HG02588 (cell line): ENCODE data around the gene HSPBAP1.

Experiments
- ATAC-seq: cut with Tn5 transposase; IDR thresholded peaks from one replicate; pipeline ENCODE4 v1.9.1; 2021; ENCODE audit warnings: mild to moderate bottlenecking, moderate library complexity; ENCODE audit not compliant: unreplicated experiment

The HSPBAP1 gene

GRCh38 chr3:122793568-122794416, at the start of gene HSPBAP1:
Gene HSPBAP1, minus strand, starts transcription at chr3:122793831. Its CDS starts 151 bp downstream, at chr3:122793680.
- peak; percentile 59 for ATAC-seq

DNA sequence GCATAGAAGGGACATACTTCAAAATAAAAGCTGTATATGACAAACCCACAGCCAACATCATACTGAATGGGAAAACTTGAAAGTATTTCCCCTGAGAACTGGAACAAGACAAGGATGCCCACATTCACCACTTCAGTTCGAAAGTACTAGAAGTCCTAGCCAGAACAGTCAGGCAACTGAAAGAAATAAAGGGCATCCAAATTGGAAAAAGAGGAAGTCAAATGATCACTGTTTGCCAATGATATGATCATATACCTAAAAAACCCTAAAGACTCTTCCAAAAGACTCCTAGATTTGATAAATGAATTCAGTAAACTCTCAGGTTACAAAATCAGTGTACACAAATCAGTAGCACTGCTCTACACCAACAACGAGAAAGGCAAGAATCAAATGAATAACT, 42.0 kb upstream of the HSPBAP1 start:
- ATAC-seq, result no peak

DNA sequence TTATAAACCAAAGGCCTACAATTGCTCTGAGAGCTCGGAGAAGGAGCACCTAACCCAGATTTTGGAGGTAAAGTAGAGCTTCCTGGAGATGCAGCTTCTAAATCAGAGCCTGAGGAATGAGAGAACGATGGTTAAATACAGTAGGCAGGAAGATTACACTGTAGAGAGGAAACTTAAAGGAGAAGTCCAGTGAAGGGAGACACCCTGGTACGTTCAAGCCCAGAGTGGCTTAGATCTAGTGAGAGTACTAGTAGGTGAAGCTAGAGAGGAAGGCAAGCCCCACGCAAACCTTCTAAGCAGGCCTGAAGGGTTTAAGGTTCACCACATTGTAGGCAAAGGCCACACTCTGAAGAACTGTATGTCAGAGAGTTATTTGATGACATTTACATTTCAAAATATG, 34.6 kb upstream of the HSPBAP1 start:
- no peak for ATAC-seq

DNA sequence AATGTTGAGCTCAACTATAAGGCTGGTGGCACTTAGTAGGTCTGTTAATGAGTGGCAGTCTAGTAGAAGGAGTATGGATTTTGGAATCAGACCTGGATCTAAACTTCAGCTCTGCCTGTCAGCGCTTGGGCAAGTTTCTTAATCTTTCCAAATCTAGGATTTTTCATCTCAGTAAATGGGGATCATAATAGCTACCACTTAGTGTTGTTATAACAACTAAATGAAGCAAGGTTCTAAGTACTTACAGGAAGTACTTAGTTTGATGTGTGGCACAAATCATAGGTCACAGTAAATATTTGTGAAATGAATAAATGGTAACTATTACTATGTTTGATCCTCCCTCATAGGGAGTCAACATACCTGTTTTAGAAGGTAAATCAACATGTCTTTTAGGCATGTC, 32.6 kb upstream of the HSPBAP1 start:
- no peak for ATAC-seq

DNA sequence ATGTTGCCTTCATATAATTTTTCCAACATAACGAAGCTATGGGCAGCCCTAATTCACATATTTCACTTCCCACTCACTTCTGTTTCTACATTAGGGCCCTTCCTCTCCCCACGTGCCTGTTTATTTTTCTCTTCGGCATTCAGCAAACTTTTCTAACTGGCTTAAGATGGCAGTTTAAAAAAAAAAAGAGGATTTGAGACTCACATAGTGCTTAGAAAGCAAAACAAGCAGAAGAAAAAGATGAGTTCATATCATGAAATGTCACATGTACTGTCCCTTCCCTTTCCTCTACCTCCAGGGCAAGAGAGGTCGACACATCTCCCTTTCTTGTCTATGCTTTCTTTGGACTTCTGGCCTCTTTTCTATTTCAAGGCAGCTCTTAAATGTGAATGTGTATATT, 31.8 kb upstream of the HSPBAP1 start:
- ATAC-seq, result no peak

GRCh38 chr3:122824465-122825381, 31.1 kb upstream of the HSPBAP1 start:
- no peak for ATAC-seq

DNA sequence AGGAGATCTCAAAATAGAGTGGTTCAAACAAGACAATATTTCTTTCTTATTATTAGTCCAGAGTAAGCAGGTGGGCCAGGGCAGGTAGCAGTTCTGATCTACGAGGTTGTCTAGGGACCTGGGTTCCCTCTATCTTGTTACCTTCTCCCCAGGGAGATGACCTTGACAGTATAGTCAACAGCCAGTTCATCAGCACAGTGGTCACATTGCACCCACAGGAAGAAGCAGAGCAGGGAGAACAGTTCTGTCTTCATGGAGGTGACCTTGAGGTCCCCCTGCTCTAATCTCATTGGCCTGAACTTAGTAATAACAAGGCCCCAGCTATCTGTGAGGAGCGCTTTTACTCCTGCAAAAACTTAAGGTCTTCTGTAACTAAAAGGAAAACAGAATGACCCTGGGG, 23.0 kb upstream of the HSPBAP1 start:
- no peak for ATAC-seq

DNA sequence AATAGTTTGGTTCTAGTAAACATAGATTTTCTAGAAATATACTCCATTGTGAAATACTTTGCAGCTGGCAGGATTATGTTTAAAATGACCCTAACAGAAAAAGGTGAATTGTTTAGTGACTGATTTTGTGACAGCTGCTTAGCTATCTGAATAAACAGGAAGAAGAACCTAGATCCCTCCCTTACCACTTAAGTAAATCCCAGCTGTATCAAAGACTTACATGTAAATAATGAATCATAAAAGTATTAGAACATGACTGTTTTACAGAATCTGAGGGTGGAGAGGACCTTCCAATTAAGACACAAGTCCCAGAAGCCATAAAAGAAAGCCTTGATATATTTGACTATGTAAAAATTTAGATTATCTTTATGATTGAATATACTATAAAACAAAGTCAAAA, 17.1 kb upstream of the HSPBAP1 start:
- ATAC-seq, result no peak

GRCh38 chr3:122803977-122804376, 10.3 kb upstream of the HSPBAP1 start:
- no peak for ATAC-seq

GRCh38 chr3:122802323-122802722, 8.7 kb upstream of the HSPBAP1 start:
- no peak for ATAC-seq

DNA sequence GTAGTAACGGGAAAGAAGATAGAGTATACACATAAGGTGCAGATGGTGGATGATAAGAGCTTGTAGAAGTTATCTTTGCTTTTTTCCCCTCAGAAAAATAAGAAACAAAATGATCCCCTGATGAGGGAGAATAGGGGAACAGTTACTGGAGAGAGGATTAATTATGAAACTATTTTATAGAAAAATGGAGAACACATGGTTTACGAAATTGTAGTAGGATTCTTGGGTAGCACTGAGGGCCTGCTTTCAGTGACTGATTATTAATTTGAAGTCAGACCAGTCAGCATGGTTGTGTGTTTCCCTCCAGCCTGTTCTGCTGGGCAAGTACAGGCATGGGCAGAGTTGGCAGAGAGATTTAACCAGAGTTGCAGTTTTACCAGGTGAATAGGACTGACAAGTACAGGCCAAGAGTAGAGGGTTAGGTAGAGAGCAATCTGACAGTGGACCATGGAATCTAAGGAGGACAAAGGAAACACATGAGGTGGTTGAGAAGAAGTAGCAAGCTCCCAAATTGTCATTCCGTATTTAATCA, 7.1 kb upstream of the HSPBAP1 start:
- ATAC-seq, result no peak

- no peak for ATAC-seq
These were observed 6.4 kb upstream of the HSPBAP1 start for GRCh38 chr3:122800031-122800430.

- ATAC-seq, result no peak
These were observed 5.7 kb upstream of the HSPBAP1 start for GRCh38 chr3:122799322-122799721.

DNA sequence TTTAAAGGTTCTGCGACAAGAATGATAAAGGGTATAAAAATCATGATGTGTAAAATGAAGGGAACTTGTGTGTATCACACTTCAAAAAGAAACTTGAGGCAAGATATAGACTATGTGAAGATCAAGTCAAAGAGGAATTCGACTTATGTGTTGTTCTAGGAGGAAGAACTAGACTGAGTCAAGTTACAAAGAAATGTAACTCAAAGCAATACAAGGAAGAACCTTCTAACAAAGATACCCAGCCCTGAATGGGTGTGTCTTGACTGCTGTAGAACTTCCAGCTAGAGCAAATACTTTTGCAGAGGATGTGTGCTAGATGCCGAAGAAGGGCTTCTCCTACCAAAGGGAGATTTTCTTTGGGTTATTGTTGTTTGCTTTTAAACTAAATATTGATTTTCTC, 3.7 kb upstream of the HSPBAP1 start:
- no peak for ATAC-seq

DNA sequence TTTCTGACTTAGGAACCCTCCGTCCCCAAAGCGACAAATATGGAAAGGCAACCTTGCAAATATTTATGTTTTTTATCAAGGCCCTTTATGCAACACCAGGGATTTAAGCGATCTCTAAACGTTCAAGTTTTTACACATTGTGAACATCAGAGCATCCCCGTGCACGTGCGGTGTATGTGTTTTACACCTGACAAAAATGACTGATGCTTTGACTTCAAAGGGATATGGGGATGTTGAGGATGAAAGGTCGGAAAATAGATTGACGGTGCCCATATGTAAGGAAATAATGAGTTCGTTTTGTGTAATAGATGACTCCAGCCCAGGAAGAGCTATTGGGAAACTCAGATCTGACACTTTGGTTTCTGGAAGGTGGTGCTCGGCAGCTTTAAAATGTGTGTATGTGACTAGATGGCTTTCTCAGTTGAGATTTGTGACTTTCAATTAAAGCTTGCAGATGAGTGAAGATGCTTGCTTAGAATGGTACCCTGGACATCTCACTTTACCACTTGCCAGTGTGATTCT, 2.1 kb upstream of the HSPBAP1 start:
- no peak for ATAC-seq

GRCh38 chr3:122794779-122795673, 1.4 kb upstream of the HSPBAP1 start, which contains the start of gene SLC49A4:
Gene SLC49A4, plus strand, starts transcription at chr3:122795069. Its CDS starts 124 bp downstream, at chr3:122795193.
- ATAC-seq, result peak; percentile 81

DNA sequence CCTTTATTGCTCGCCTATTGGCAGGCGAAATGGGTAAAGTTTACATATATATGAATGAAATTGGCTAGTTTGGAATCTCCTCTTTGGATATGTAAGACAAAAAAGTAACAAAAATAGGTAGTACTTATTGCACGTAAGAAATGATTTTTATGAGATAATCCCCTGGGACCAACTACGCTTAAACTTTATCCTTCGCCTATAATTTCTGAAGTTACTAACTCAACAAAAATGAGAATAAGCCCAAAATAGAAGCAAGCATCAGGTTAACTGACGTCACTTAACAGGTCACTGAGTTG, 800 bp upstream of the HSPBAP1 start:
- no peak for ATAC-seq

- no peak for ATAC-seq
These were observed 3.9 kb downstream of the HSPBAP1 start for GRCh38 chr3:122789585-122790273.

DNA sequence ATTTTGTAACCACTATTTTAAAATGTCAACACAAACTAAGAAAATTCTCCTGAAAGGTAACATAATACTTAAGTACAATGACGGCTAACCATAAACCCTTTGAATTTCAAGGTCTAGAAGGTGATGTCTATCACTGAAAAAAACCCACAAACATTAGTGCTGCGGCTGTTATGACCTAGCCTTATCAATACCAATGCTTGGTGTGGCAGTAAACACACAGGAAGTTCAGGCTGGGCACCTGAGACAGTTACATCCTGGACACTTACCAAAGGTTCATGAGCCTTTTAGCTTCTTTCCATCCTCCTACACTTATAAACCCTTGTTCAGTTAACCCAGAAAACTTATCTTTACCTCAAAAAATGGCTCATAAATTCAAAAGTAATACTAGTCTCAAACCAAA, 5.8 kb downstream of the HSPBAP1 start:
- ATAC-seq, result no peak

DNA sequence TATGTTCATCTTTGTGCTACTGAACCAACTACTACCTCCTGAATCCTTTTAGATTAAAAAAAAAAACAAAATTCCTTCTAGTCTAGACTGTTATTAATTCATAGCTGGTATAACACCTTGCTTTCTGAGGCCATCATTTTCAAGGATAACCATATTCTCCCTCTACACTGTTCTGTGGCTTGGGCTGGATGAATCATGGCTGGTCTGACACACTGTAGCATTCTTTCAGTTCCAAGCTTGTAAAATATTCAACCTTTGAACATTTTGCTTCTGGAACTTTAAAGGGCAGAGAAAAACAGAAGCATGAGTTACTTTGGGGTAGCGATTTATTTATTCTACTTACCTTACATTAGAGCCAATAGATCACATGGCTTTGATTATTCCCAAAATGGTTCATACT, 7.6 kb downstream of the HSPBAP1 start:
- no peak for ATAC-seq
